Liver (tissue), 2 donors: Measurements from ENCODE around the gene UBE2E2.

ENCODE experiments used
- EGR1 ChIP-seq, 2 donors: IDR thresholded peaks; 2 replicates each; pipeline ENCODE4 v1.6.1; 2016 to 2018; ENCODE audit warnings: antibody characterized with exemption in 2 of 2, low read depth in 2 of 2
- HNF4A ChIP-seq, 2 donors: conservative IDR thresholded peaks; 2 replicates each; pipeline ENCODE4 v1.6.1; 2016; ENCODE audit warnings: antibody characterized with exemption in 2 of 2, mild to moderate bottlenecking in 2 of 2
- TF ChIP-seq, protein P1 (sequence below): IDR thresholded peaks from 2 replicates; pipeline ENCODE4 v1.6.1; 2016; ENCODE audit warnings: antibody characterized with exemption
- donor health status: healthy.

DNA sequence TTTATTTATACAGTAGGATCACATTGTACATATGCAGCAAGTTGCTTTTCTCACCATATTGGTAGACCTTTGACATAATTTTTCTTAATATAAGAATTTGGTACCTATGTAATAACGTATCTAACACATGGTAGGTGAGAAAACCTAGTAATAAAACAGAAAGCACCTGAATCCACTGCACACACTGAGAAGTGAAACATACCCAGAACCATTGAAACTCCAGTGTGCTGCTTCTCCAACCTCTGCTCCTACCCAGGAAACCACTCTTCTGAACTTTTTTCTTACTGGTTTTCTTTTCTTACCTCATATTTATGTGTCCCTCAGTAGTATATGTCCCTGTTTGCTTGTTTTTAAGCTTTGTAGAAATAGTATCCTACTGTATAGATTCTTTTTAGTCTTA lies 293.0 kb downstream of the UBE2E2 start:
- no peak for TF ChIP-seq HNF4A (conservative IDR thresholded peaks at IDR 0.05)
- TF ChIP-seq EGR1 (IDR thresholded peaks at IDR 0.05; ENCODE audit: low read depth in 2 of 2) = no peak
- TF ChIP-seq, protein P1, sequence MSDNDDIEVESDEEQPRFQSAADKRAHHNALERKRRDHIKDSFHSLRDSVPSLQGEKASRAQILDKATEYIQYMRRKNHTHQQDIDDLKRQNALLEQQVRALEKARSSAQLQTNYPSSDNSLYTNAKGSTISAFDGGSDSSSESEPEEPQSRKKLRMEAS = no peak
